CD14-positive monocyte (primary cell): ENCODE measurements around the gene PRKCA. TPM values are rescaled to one million over a fixed set of nuclear protein-coding genes. Genes with fewer than 3 reads are reported as not detected.

Experiments used
- DNase-seq, 3 donors: peaks; one replicate each; pipeline ENCODE4 v3.0.0-alpha.2; 2011 to 2022
- H2AFZ ChIP-seq: 2 replicates; pipeline ENCODE4 v1.6.0; 2012; ENCODE audit warnings: mild to moderate bottlenecking, low read depth, low read length, inconsistent platforms; ENCODE audit not compliant: insufficient read depth, poor library complexity, severe bottlenecking
- H3K27ac ChIP-seq, 2 donors: 1 replicate in 1 of 2; 2 replicates in 1 of 2; pipeline ENCODE4 v1.5.1; 2012 to 2013; ENCODE audit warnings: low read length in 2 of 2, control low read depth in 1 of 2, inconsistent platforms in 1 of 2, low read depth in 1 of 2, mild to moderate bottlenecking in 1 of 2
- H3K27me3 ChIP-seq, 2 donors: one replicate each; pipeline versions ENCODE4 v1.6.0 to v1.6.1; 2011 to 2013; ENCODE audit warnings: low read length in 2 of 2; ENCODE audit not compliant: control insufficient read depth in 2 of 2, insufficient read depth in 2 of 2
- H3K36me3 ChIP-seq, 2 donors: replicated peaks in 1 of 2; 1 replicate in 1 of 2; 2 replicates in 1 of 2; pipeline versions ENCODE4 v1.5.1 to v1.6.1; 2012 to 2013; ENCODE audit warnings: low read length in 2 of 2, control low read depth in 1 of 2, inconsistent platforms in 1 of 2, mild to moderate bottlenecking in 1 of 2; ENCODE audit not compliant: insufficient read depth in 2 of 2, control insufficient read depth in 1 of 2
- H3K4me1 ChIP-seq, 2 donors: 1 replicate in 1 of 2; 2 replicates in 1 of 2; pipeline versions ENCODE4 v1.5.1 to v1.6.1; 2012 to 2013; ENCODE audit warnings: low read length in 2 of 2, control low read depth in 1 of 2, inconsistent platforms in 1 of 2, mild to moderate bottlenecking in 1 of 2, moderate library complexity in 1 of 2; ENCODE audit not compliant: insufficient read depth in 2 of 2, control insufficient read depth in 1 of 2
- H3K4me2 ChIP-seq: replicated peaks from 2 replicates; pipeline ENCODE3; 2012; ENCODE audit warnings: low read length, moderate library complexity, mild to moderate bottlenecking; ENCODE audit not compliant: poor library complexity, severe bottlenecking; ENCODE audit errors: extremely low read depth
- H3K4me3 ChIP-seq, 3 experiments: fragments of 200-600 bp in 1 of 3; sonication (generic) in 1 of 3; replicated peaks in 1 of 3; 1 replicate in 2 of 3; 2 replicates in 1 of 3; pipeline ENCODE4 v1.5.1; 2011 to 2013; ENCODE audit warnings: low read length in 3 of 3, mild to moderate bottlenecking in 3 of 3, control low read depth in 2 of 3, low read depth in 2 of 3, inconsistent platforms in 1 of 3, moderate library complexity in 1 of 3
- H3K79me2 ChIP-seq: 2 replicates; pipeline ENCODE4 v1.6.0; 2012; ENCODE audit warnings: mild to moderate bottlenecking, control low read depth, inconsistent platforms, low read length, moderate library complexity; ENCODE audit not compliant: insufficient read depth
- H3K9ac ChIP-seq: 2 replicates; pipeline ENCODE4 v1.6.0; 2017; ENCODE audit warnings: low read length, mild to moderate bottlenecking; ENCODE audit not compliant: insufficient read depth, poor library complexity, severe bottlenecking
- H3K9me3 ChIP-seq, 2 donors: replicated peaks in 1 of 2; 1 replicate in 1 of 2; 2 replicates in 1 of 2; pipeline versions ENCODE4 v1.5.1 to v1.6.1; 2012 to 2013; ENCODE audit warnings: low read length in 2 of 2, control low read depth in 1 of 2; ENCODE audit not compliant: control insufficient read depth in 1 of 2, insufficient read depth in 1 of 2
- H4K20me1 ChIP-seq: 2 replicates; pipeline ENCODE4 v1.6.0; 2012; ENCODE audit warnings: mild to moderate bottlenecking, low read length, control low read depth, moderate library complexity; ENCODE audit not compliant: insufficient read depth
- H3K27ac Mint-ChIP-seq, 7 donors: one replicate each; pipeline ENCODE4 v1.8.0; 2020; ENCODE audit warnings: mild to moderate bottlenecking in 7 of 7, mixed read lengths in 7 of 7, moderate library complexity in 6 of 7, inconsistent platforms in 2 of 7
- H3K27me3 Mint-ChIP-seq, 3 donors: one replicate each; pipeline ENCODE4 v1.8.0; 2021 to 2022; ENCODE audit warnings: low read depth in 3 of 3, mild to moderate bottlenecking in 3 of 3, mixed read lengths in 3 of 3, moderate library complexity in 3 of 3, inconsistent platforms in 1 of 3
- H3K36me3 Mint-ChIP-seq, 2 donors: one replicate each; pipeline ENCODE4 v1.8.0; 2020; ENCODE audit warnings: mixed read lengths in 2 of 2, inconsistent platforms in 1 of 2, mild to moderate bottlenecking in 1 of 2
- H3K4me1 Mint-ChIP-seq: one replicate; pipeline ENCODE4 v1.8.0; 2020; ENCODE audit warnings: mild to moderate bottlenecking, mixed read lengths
- H3K4me3 Mint-ChIP-seq, 2 donors: one replicate each; pipeline ENCODE4 v1.8.0; 2020; ENCODE audit warnings: mild to moderate bottlenecking in 2 of 2, mixed read lengths in 2 of 2, moderate library complexity in 1 of 2
- H3K9me3 Mint-ChIP-seq, 7 donors: one replicate each; pipeline ENCODE4 v1.8.0; 2020 to 2022; ENCODE audit warnings: mixed read lengths in 7 of 7, mild to moderate bottlenecking in 6 of 7, moderate library complexity in 6 of 7, inconsistent platforms in 2 of 7
- WGBS: methylation state at CpG from one replicate; pipeline ENCODE4 v1.1.5; 2013; ENCODE audit warnings: missing lambda C conversion rate; ENCODE audit not compliant: insufficient coverage; 5-methylcytosine and 5-hydroxymethylcytosine counted together
- intact Hi-C, 2 donors: fragments of 100-400 bp; cut with micrococcal nuclease; formaldehyde crosslinking; loops; one replicate each; pipeline versions ENCODE4 v1.15.0 to v1.15.1; 2023
- polyA plus RNA-seq, 3 donors: library from polyadenylated mRNA; depleted of rRNA in 1 of 3; unstranded in 2 of 3; stranded (reverse) in 1 of 3; fragments of 300-500 nt in 2 of 3; fragments of >200 nt in 1 of 3; fragmentation: Illumina TruSeq in 2 of 3; gene quantifications; 1 replicate in 2 of 3; 2 replicates in 1 of 3; pipeline ENCODE4 v1.2.3, GENCODE V29; 2012 to 2021
- TF ChIP-seq, protein P1 (sequence below): fragments of 200-600 bp; IDR thresholded peaks from one replicate; pipeline ENCODE4 v1.8.0; 2022; ENCODE audit warnings: antibody characterized with exemption, mild to moderate bottlenecking

PRKCA gene
- polyA plus RNA-seq, 3 donors: 0.22 to 7.1 (median 0.30) TPM

DNA sequence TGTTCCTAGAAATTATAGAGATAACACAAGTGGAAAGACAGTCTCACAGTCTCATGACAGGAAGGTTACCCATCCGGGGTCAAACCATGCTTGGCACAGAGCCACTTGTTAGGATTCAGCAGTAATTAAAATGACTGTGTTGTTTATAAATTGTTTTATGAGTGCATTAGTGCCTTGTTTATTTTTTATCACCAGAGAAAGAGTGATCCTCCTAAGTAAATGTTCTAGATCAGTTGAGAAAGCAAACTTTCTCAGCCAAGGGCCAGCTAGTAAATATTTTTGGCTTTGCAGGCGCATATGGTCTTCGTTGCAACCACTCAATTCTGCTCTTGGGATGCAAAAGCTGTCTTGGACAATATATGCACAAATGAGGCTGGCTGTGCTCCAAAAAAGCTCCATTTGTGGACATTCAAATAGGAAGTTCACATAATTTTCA lies 278.6 kb downstream of the PRKCA start:
- no peaks in the 10 kb centered on the region for H3K9me3 ChIP-seq
- Mint-ChIP-seq H3K4me1 (peaks cover 25% of the 10 kb centered on the region), H3K4me3 (no peak overlapping the region), H3K36me3 (peaks cover 4 to 20% of the 10 kb centered on the region in 2 donors), H3K9me3 (peaks cover 0 to 4% (median 1%) of the 10 kb centered on the region in 7 donors), H3K27me3 (peaks cover 0 to 2% (median 0%) of the 10 kb centered on the region in 3 donors), H3K27ac (no peak overlapping the region)
- H3K9ac ChIP-seq: no peak overlapping the region
- intact Hi-C loops: no loop called here
- no peak overlapping the region for H3K27ac ChIP-seq
- no peaks in the 10 kb centered on the region for H3K36me3 ChIP-seq
- TF ChIP-seq, protein P1, sequence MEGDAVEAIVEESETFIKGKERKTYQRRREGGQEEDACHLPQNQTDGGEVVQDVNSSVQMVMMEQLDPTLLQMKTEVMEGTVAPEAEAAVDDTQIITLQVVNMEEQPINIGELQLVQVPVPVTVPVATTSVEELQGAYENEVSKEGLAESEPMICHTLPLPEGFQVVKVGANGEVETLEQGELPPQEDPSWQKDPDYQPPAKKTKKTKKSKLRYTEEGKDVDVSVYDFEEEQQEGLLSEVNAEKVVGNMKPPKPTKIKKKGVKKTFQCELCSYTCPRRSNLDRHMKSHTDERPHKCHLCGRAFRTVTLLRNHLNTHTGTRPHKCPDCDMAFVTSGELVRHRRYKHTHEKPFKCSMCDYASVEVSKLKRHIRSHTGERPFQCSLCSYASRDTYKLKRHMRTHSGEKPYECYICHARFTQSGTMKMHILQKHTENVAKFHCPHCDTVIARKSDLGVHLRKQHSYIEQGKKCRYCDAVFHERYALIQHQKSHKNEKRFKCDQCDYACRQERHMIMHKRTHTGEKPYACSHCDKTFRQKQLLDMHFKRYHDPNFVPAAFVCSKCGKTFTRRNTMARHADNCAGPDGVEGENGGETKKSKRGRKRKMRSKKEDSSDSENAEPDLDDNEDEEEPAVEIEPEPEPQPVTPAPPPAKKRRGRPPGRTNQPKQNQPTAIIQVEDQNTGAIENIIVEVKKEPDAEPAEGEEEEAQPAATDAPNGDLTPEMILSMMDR: no peak
- H4K20me1 ChIP-seq: peaks cover 2% of the 10 kb centered on the region
- WGBS: 71% methylated on average over 3 of the region's 3 CpGs
- no peak for DNase-seq
- no peak overlapping the region for H3K4me3 ChIP-seq
- H3K4me2 ChIP-seq: no peak overlapping the region
- H2AFZ ChIP-seq: no peak overlapping the region
- no peaks in the 10 kb centered on the region for H3K27me3 ChIP-seq
- no peaks in the 10 kb centered on the region for H3K79me2 ChIP-seq
- H3K4me1 ChIP-seq: peaks cover 7 to 10% of the 10 kb centered on the region in 2 donors

DNA sequence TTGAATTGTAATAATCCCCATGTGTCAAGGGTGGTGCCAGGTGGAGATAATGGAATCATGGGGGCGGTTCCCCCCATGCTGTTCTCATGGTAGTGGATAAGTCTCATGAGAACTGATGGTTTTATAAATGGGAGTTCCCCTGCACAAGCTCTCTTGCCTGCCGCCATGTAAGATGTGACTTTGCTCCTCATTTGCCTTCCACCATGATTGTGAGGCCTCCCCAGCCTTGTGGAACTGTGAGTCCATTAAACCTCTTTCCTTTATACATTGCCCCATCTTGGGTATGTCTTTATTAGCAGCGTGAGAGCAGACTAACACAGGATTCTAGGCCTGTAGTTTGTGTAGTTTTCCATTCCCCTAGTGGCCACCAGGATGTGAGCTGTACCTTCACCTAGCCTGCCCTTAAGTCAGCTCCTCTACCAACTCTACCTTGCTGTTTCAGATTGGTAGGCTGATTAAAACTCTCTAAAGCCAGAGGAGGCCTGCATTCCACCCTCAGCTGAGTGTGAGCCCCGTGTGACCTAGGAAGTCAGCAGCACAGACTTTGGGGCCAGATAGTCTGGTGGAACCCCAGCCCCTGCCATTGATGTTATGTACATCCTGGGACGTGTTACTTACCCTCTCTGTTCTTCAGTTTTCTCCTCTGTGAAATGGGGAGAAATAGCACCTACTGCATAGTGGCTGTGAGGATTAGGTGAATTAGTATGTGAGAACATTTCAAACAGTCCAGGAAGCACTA lies 280.1 kb downstream of the PRKCA start:
- intact Hi-C loops: no loop called here
- Mint-ChIP-seq H3K4me1 (peaks cover 25% of the 10 kb centered on the region), H3K9me3 (peaks cover 0 to 4% (median 1%) of the 10 kb centered on the region in 7 donors)

More for the DNA sequence above, 280.1 kb downstream of the PRKCA start:
- Mint-ChIP-seq H3K27ac (peak overlapping the region in 1 of 7 donors; percentile 27), H3K4me3 (no peak overlapping the region), H3K27me3 (peaks cover 0 to 2% (median 0%) of the 10 kb centered on the region in 3 donors), H3K36me3 (peaks cover 4 to 16% of the 10 kb centered on the region in 2 donors)
- no peak overlapping the region for H3K4me2 ChIP-seq
- H4K20me1 ChIP-seq: peaks cover 3% of the 10 kb centered on the region
- no peak overlapping the region for H2AFZ ChIP-seq
- H3K36me3 ChIP-seq: no peaks in the 10 kb centered on the region
- no peak overlapping the region for H3K4me3 ChIP-seq
- peaks cover 7 to 10% of the 10 kb centered on the region in 2 donors for H3K4me1 ChIP-seq
- no peak overlapping the region for H3K27ac ChIP-seq
- DNase-seq: no peak
- H3K79me2 ChIP-seq: no peaks in the 10 kb centered on the region
- TF ChIP-seq, protein P1: no peak
- no peaks in the 10 kb centered on the region for H3K9me3 ChIP-seq
- H3K9ac ChIP-seq: no peak overlapping the region
- 100% methylated on average over 2 of the region's 5 CpGs for WGBS
- H3K27me3 ChIP-seq: no peaks in the 10 kb centered on the region
